ENCODE results near the gene FUZ.

Gene FUZ

DNA sequence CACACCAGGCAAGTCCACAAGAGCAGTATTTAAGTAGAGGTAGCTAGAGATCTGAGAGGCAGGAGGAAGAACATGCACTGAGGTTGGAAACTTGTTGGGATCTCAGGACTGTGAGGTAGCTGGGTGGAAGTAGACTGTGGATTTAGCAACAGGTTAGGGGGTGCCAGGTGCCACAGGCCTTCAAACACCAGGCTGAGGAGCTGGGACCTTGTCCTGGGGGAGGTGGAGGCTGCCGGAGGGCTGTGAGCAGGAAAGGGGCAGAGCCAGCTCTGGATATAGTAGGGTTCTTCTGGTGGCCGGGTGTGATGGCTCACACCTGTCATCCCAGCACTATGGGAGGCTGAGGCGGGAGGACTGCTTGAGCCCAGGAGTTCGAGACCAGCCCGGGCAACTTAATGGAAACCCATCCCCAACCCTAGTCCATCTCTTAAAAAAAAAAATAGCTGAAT lies 3.1 kb downstream of the FUZ start:
- no peak for TF ChIP-seq CTCF (IDR thresholded peaks at IDR 0.05; ENCODE audit: insufficient read depth, low read depth, low read length, missing control alignments)
- H3K4me3 ChIP-seq (ENCODE audit: low read depth, low read length), result no peak overlapping the region
- no peak for DNase-seq (ENCODE audit: low read depth)

GRCh38 chr19:49809160-49809940 lies 3.7 kb downstream of the FUZ start:
- H3K4me3 ChIP-seq (ENCODE audit: low read depth, low read length), result peak overlapping the region; percentile 54
- peak; percentile 33 for DNase-seq (ENCODE audit: low read depth)
- TF ChIP-seq CTCF (IDR thresholded peaks at IDR 0.05; ENCODE audit: insufficient read depth, low read depth, low read length, missing control alignments), result no peak

DNA sequence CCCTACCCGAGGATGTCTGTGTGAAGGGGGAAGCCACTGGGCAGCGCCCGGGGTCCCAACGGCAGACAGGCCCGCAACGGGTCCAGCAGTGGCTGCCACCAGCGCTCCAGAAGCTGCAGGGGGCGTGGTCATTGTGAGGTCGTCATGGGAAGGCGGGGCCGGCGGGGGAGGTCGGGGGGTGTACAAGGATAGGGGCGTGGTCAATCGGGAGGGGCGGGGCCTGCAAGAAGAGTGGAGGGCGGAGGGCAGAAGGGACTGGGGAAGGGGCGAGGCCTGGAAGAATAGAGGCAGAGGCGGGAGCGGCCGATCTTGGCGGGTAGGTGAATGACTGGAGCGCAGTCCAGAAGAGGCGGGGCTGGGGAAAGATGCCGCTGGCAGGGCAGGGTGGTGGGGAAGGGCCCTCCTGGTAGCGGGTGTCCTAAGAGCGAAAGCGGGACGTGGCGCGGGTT lies 4.4 kb downstream of the FUZ start:
- no peak for TF ChIP-seq CTCF (IDR thresholded peaks at IDR 0.05; ENCODE audit: insufficient read depth, low read depth, low read length, missing control alignments)
- peak; percentile 87 for DNase-seq (ENCODE audit: low read depth)
- H3K4me3 ChIP-seq (ENCODE audit: low read depth, low read length), result peak overlapping the region; percentile 54

- TF ChIP-seq CTCF (IDR thresholded peaks at IDR 0.05; ENCODE audit: insufficient read depth, low read depth, low read length, missing control alignments), result no peak
- DNase-seq (ENCODE audit: low read depth), result no peak
- H3K4me3 ChIP-seq (ENCODE audit: low read depth, low read length), result no peak overlapping the region
Measured at GRCh38 chr19:49807904-49808675, 5.0 kb downstream of the FUZ start.

GRCh38 chr19:49807058-49807903 lies 5.8 kb downstream of the FUZ start:
- no peak for TF ChIP-seq CTCF (IDR thresholded peaks at IDR 0.05; ENCODE audit: insufficient read depth, low read depth, low read length, missing control alignments)
- no peak overlapping the region for H3K4me3 ChIP-seq (ENCODE audit: low read depth, low read length)
- DNase-seq (ENCODE audit: low read depth), result no peak

DNA sequence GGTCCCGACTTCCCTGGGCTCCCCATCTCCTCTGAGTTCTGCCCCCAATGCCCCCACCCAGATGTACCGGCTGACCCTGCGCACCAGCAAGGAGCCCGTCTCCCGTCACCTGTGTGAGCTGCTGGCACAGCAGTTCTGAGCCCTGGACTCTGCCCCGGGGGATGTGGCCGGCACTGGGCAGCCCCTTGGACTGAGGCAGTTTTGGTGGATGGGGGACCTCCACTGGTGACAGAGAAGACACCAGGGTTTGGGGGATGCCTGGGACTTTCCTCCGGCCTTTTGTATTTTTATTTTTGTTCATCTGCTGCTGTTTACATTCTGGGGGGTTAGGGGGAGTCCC lies 6.5 kb downstream of the FUZ start:
- H3K4me3 ChIP-seq (ENCODE audit: low read depth, low read length), result no peak overlapping the region
- DNase-seq (ENCODE audit: low read depth), result no peak
- no peak for TF ChIP-seq CTCF (IDR thresholded peaks at IDR 0.05; ENCODE audit: insufficient read depth, low read depth, low read length, missing control alignments)

All from GM12865 (cell line).